HG02610 (cell line): ENCODE results near the gene E2F6.

Experiments used
- ATAC-seq: cut with Tn5 transposase; IDR thresholded peaks from one replicate; pipeline ENCODE4 v1.9.1; 2021; ENCODE audit warnings: mild to moderate bottlenecking, moderate library complexity; ENCODE audit not compliant: unreplicated experiment

The E2F6 gene

GRCh38 chr2:11494310-11494709, 28.3 kb upstream of the E2F6 start:
- no peak for ATAC-seq

- ATAC-seq, result no peak
These were observed 27.3 kb upstream of the E2F6 start for GRCh38 chr2:11493282-11493681.

DNA sequence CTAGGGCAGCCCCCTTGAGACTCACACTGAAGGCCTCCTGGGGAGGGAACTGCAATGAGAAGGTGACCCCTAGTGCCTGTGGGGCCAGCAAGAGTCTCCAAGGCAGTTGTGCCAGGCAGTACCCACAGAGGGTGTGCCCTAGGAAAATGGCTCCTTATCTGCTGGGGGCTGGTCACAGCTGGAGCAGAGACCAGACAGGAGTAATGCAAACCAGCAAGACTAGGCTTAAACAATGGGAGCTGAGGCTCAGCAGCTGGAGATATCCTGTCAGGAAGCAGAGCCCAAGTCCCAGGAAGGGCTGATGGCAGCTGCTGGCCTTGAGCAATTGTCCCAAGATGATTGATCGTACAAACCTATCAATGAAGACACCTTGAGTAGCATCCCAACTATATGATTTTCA, 26.8 kb upstream of the E2F6 start:
- no peak for ATAC-seq

DNA sequence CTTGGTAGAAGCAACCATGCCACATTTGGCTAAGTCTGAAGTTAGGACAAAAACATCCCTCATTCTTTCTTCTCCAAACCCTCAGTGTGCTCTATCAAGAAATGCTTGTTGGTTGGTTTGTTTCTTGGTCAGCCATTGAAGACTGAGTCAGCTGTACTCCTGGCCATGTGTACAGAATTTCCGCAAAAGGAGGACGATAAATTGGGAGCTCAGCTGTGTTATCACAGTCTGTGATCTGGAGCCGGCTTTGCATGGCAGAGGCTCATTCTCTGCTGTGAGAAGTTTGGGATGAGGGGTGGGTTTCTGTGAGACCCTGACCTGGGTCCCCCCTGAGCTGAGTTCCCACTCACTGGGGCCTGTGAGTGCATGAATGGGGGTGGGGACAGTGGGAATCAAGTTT, 26.3 kb upstream of the E2F6 start:
- no peak for ATAC-seq

GRCh38 chr2:11491348-11491933, 25.5 kb upstream of the E2F6 start:
- no peak for ATAC-seq

DNA sequence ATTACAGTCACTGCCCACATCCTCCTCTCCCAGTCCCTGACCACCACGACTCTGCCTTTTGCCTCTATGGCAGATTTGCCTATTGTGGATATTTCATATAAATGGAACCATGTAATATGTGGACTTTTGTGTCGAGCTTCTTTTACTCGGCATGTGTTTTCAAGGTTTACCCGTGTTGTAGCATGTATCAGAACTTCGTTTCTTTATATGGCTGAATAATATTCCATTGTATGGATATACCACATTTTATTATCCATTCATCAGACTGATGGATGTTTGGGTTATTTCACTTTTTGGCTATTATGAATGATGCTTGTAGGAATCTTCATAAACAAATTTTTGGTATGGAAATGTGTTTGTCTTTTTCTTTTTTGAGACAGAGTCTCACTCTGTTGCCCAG, 24.2 kb upstream of the E2F6 start:
- ATAC-seq, result no peak

DNA sequence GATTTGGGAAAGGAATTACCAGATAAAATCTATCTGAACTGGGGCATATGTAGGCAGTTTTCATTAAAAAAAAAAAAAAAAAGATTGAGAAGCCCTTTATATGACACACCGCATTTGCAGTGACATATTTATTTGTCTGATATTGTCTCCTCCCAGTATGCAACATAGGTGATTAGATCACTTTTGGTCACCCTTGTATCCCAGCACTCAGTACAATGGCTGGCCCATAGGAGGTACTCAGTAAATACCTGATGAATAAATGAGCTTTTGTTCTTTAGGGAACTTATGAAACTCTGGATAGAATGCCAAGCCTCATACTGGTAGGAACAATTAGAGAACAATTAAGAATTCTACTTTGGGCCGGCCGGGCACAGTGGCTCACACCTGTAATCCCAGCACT, 22.8 kb upstream of the E2F6 start:
- ATAC-seq, result no peak

- ATAC-seq, result no peak
These were observed 18.1 kb upstream of the E2F6 start for GRCh38 chr2:11483806-11484617.

GRCh38 chr2:11482473-11483035, 16.6 kb upstream of the E2F6 start:
- no peak for ATAC-seq

DNA sequence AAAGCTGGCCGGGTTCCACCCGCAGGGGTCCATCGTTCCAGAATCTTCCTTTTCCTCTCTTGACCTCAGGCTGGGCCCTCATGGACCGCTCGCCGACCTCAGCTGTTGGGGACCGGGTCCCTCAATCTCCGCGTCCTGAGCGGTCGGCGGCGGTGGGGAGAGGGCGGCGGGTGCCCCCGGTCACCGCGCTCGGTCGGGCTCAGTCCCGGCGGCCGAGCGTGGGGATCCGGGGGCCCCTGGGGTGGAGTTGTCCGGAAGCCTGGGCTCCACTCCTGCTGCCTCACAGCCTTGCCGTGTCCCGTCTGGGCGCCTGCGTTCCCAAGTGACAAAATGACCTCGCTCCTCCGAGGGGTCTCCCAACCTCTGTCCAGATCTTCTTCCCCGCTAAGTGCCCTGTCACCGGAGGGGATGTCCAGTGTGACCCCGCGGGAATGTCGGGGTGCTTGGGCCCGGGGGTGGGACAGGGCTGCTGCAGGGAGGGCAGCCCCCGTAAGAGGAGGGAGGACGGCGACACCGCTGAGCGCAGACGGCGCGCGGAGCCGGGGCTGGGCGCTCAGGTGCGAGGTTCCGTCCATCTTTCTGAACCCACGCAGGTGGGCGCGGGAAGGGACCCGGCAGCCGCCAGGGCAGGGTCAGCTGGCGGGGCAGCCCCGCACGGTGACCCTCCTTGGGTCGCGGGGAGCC, 16.0 kb upstream of the E2F6 start:
- ATAC-seq, result no peak

DNA sequence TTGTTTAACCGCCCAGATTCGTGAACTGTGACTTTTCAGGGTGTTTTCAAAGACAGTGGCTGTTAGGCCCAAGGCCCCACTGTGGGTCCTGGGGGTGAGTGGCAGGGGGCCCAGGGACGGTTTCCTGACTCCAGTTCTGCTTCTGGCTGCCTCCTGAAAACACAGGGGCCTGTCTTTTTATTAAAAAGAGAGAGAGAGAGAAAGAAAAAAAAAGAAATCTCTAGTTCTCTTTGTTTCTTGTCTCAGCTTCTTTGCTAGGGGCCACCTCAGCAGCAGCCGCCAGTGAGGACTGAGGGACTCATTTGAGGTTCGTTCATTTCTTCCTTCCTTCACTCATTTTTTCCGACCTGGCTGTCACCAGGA, 15.4 kb upstream of the E2F6 start:
- no peak for ATAC-seq

GRCh38 chr2:11480859-11481258, 14.9 kb upstream of the E2F6 start:
- ATAC-seq, result no peak

- ATAC-seq, result no peak
These were observed 14.4 kb upstream of the E2F6 start for GRCh38 chr2:11480406-11480805.

- no peak for ATAC-seq
These were observed 13.1 kb upstream of the E2F6 start for GRCh38 chr2:11478899-11479605.

- no peak for ATAC-seq
These were observed 12.0 kb upstream of the E2F6 start for GRCh38 chr2:11477994-11478393.

DNA sequence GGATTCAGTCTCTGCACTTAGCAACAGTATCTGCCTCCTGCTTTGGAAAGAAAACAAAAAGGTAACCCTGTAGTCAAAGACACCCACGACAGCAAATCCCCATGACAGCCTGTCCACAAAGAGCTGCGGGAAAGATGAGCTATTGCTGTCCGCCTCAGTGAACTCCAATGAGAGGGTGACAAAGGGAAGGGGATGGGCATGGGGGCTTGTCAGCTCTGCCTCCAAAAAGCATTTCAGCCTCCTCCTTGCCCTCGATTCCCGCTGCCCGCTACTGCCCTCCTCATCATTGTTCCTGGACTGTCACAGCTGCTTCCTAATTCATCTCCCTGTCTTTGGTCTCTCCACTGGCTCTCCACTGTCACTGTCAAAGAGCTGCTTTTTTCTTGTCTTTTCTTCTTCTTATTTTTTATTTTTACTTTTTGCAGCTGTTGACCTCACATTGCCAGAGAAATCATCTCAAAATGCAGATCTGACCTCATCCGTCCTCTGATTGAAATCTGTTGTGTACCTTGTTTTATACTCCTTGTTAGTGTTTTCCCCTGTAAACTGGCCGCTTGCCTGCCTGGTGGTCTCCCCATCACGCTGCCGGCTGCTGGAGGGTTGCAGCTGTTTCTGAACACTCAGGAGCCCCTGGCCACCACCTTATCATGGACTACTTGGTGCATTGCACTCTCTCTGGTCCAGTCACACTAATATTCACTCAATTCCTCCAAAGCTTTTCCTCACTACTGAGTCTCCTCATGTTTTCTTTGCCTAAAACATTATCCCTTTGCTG, 7.9 kb upstream of the E2F6 start:
- no peak for ATAC-seq

DNA sequence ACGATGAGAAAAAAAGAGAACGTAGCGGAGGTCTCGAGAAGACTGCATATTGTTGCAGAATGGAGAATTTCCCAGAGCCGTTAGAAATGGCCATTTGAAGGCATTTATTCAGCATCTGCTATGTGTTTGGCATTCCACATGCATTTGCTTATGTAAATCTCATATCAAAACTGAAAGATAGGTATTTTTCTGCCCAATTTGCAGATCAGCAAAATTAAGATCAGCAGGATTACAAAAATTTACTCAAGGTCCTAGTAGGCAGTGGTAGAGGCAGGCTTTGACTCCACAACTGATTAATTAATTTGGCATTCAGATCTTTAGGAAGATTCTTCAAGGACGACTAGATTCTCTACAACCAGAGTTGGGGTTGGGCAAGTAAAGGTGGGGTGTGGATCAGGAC, 1.8 kb upstream of the E2F6 start:
- ATAC-seq, result no peak

DNA sequence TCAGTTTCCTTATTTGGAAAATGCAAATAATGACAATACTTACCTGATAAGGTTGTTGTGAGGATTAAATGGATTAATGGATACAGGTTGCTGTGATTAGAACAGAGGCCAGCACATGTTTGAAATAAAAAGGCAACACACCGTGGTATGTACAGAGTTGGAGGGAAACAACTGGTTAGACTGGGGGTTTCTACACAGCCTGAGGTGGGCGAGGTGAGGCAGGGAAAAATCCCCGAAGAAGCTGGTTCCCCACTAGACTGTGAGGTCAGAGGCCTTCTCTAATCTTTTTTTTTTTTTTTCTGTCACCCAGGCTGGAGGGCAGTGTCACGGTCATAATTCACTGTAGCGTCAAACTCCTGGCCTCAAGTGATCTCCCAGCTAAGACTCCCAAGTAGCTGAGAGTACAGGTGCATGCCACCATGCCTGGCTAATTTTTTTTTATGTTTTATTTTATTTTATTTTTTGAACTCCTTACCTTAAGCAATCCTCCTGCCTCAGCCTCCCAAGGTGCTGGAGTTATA, 1.2 kb upstream of the E2F6 start:
- ATAC-seq, result no peak

DNA sequence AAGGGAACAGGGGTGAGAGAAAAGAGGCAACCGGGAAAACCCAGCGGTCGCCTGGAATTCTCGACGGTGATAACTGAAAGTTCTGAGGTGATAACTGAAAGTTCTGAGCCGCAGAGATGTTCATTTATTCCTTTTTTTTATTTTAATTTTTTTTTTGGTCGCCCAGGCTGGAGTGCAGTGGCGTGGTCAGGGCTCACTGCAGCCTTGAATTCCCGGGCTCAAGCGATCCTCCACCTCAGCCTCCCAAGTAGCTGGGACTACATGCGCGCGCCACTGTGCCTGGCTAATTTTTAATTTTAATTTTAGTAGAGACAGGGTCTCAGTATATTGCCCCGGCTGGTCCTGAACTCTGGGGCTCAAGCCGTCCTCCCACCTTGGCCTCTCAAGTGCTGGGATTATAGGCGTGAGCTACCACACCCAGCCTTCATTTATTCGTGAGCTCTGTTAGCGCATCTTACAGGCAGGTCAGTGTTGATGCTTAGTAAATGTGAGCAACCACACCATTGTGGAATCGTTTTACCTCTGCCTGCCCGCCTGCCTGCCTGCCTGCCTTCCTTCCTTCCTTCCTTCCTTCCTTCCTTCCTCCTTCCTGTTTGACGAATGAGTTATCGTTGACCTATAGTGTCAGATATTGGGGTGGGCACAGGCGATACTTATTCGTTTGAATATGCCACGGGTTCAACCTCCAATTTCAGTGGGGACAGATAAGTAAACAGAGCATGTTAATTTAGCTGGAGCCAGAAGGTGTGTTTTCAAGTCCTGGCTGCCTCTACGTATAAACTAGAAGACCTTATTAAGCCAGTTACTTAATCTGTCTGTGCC, 557 bp upstream of the E2F6 start:
- no peak for ATAC-seq

DNA sequence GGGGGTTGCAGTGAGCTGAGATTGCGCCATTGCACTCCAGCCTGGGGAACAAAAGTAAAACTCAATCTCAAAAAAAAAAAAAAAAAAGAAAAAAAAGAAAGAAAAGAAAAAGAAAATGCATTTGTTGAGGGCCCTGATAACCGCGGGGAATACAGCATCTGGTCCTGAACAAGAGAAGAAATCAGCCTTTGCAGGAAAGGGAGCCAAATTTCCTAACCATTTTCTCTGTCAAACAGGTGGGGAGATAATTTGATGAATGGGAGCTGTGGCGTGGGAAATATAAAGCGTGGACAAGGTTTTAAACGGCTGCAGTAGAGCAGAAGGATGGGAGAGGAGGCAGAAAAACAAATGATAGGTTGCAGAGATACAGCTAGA, 864 bp downstream of the E2F6 start:
- ATAC-seq, result no peak
